Head of caudate nucleus (tissue), 42 donors: ENCODE results near the gene IMMP2L.
A peak's percentile ranks its signal among the peaks of the same experiment; 100 is the strongest.

ENCODE experiments used
- DNase-seq, 42 donors: peaks; one replicate each; pipeline versions ENCODE4 v3.0.0 to v3.0.0-alpha.2; 2020 to 2021; ENCODE audit warnings: mixed read lengths in 7 of 42
- intact Hi-C: fragments of 100-400 bp; cut with DNase I; formaldehyde crosslinking; loops from one replicate; pipeline ENCODE4 v1.15.0; 2022

Gene IMMP2L

DNA sequence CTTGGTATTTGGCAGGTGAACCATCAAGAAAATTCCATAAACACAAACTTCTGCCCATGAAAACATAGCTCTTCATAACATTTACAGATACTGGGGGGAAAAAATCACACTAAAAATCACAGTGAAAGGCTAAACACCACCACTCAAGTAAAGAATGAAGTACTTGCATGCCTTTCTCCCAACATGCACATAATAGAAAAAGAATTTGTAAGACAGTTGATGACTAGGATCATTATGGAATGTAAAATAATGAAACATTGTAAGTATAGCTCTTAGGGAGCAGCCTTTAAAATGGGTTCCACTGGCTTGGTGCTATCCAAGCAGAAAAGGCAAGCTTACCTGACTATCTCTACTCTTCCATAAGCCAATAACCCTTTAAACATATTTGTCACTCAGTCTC, 771.3 kb downstream of the IMMP2L start:
- intact Hi-C loops, result no loop called here
- no peak for DNase-seq

DNA sequence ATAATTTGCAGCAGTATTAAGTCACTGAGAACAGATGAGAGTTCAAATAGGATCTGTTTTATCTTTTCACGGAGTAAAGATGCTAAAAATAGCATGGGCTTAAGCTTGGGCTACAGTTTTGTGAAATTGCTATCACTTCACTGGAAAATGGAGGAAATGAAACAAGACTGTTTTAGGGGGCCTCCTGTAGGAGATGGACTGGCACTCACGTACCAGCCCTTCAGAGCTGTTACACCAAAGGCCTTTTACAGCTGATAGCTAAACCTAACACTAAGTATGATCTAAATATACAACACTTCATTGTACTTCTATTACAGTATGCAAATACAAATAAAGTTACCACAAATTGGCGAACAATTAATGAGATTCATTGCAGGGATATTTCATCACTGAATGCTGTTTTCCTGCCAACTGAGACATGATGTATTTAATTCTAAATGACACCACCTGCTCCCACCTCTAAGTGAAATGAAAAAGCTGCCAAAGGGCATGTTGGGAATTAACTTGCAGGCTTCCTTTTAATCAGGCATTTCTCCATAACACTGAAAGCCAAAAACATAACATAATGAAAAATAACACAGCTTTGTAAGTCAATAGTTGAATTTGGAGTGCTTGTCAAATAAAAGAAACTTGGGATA, 775.8 kb downstream of the IMMP2L start:
- intact Hi-C loops, result no loop called here
- DNase-seq, result no peak

DNA sequence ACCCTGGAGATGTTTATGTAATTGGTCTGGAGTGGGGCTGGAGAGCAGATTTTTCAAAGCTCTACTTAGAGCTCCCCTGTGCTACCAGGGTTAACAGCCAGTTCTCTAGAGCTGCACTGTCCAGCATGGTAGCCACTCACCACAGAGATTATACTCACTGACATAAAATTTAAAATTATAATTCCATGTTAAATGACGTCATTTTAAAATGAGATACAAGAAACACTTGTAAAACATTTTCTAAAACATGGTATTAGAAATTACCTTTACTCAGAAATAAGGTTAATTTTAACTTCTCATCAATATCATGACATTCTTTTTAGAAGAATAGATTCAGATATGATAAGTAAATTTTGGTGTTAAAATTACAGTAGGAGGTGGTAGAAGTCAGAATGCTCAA, 777.5 kb downstream of the IMMP2L start:
- intact Hi-C loops, result no loop called here
- DNase-seq, result no peak

DNA sequence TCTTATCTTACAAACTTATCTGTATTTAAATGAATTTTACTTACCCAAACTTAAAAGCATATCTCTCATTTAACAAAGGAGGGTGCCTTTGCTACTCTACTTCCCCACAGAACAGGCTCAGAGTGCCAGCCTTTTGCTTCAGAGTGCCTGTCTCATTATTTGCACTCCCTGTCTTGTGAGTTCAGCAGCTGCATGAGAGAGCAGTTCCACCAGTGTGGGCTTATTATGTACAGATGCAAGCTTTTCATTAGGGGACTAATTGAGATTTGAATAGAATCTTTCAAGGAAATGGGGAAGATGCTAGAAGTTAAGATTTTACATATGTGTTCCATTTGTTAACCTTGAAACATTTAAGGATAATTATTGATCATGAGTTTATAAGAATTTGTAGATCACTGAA, 781.6 kb downstream of the IMMP2L start:
- no peak for DNase-seq
- intact Hi-C loops, result no loop called here

DNA sequence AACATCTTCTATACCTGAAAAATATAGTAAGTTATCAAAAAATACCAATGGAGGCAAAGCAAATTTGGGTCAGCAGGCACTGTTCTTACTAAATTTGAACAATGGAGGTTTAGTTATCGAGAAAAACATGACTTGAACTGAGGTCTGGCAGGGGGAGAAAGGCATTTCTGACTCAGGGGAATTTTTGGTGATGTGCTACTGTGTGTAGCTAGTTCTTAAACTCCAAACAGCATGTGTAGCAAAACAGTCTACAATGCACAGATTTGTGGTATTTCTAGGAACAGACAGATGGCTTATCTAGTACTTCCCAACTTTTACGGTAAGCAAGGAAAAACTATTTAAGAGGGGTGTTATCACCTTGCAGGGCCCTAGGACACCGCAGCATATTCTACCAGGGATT, 783.0 kb downstream of the IMMP2L start:
- no peak for DNase-seq
- intact Hi-C loops, result no loop called here

DNA sequence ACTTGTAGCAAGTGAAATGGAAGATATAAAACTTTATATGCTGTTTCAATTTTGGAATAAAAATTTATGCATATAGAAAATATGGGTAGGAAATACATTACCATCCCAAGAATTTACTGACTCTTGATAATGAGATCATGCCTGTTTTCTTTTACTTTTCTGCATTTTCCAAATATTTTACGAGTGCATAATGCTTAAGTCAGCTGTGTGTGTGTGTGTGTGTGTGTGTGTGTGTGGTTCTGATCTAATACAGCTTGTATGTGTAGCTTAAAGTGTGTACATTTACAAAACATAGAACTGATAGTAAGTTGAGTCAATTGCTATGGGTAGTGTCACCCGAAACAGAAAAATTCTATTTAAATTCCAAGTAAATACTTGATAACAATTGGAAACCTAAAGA, 787.2 kb downstream of the IMMP2L start:
- intact Hi-C loops, result no loop called here
- DNase-seq, result no peak

DNA sequence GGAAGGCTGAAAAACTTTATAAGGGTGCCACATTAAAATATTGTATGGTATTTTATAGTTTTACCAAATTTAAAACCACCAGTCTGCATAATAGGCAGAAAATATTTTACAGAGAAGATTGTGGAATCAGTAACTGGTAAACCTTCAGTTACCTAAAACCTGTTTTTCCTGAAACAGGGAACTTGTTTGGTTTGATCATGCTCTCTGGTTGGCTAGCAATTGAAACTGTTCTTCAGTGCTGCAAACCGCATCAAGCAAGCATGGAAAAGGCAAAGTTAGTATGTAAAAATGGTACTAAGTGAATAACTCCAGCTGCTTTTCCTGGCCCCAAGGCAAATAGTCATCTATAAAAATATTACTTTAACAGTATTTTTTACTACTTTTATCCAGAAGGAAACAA, 788.2 kb downstream of the IMMP2L start:
- intact Hi-C loops, result no loop called here
- no peak for DNase-seq

DNA sequence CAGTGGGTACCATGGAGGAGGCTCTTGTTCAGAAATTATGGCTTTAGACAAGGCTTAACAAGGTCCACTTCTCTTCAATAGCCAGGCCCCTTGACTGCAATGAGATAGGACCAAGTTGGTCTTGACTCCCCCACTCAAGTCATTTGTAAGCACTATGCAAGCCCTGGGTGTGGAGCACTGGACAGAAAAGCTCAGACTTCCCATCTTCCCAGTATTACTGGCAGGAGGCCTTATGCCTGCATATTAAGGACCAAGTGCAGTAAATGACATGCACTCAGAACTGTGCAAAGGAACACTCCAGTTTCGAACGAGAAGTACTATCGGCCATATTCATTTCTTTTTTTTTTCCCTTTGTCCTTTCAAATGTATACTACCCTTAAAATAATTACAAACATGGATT, 789.7 kb downstream of the IMMP2L start:
- DNase-seq, result no peak
- intact Hi-C loops, result no loop called here

DNA sequence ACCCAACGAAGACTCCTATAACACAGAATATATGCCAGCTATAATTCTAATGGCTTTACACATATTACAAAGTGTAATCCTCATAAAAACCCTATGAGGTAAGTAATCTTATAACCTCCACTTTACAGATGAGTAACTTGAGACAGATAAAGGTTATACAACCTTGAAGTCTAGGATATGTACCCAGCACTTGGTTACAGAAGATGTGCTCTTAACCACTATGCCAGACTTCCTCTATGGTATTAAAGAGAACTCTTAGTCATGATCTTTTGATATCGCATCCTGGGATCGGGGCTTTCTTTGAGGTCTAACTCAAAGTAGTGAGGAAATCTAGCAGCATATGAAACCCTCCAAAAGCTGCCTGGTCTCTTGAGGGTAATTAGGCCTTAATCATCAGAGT, 790.6 kb downstream of the IMMP2L start:
- no peak for DNase-seq
- intact Hi-C loops, result no loop called here

DNA sequence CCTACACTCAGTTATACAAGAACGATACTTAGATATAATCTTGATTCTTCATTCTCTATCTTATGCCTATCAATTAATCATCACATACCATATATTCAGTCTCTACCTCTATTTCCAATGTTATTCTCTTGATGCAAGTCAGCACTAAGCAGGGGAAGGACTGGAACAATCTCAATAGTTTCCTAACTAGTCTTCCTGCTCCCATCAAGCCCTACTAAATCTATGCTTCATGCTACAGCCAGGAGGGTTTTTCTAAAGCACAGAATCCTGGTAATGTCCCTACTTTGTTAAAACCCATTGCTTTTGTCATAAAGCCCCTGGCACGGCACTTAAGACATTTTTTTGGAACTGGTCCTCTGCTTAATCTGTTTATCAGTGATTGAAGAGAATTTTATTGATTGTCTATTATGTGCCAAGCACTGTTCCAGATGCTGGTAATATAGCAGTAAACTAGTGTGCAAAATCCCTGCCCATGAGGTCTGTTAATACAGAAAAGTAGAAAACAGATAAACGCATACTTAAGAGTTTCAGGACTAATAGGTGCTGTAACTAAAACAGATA, 794.7 kb downstream of the IMMP2L start:
- intact Hi-C loops, result no loop called here
- DNase-seq, result no peak

DNA sequence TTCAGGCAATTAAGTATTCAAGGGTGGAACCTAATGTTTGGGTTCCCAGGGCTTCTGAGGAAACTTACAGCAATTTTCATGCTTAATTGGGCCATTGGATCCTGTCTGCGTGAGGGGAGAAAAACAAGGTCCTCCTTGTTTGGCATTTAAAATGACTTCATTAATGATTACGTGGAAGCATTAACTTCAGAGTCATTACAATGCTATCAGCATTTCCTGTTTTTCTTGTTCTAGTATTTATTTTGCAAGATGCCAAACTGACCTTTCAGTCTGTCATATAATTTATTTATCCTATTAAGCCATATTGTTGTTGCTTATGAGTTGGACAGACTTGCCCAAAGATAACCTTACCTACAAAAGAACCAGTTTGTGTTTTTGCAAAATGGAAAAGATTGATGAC, 795.4 kb downstream of the IMMP2L start:
- intact Hi-C loops, result no loop called here
- DNase-seq, result no peak

DNA sequence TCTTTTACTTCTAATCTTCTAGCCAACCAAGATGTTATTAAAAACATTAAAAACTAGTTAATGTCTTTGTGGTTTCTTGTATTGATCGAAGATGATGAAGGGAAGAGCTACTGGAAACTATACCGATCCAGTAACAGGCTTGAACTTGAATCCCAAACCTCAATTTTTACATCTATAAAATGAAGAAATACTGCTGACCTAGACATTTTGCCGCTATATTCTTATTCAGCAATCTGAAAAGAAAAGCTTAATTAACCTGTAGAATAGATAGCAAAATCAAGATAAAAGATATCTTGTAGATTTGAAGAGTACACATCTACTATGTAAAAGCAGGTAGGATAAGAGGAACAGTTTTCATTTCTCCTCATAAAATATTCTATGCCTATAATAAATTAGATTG, 797.4 kb downstream of the IMMP2L start:
- no peak for DNase-seq
- intact Hi-C loops, result no loop called here

DNA sequence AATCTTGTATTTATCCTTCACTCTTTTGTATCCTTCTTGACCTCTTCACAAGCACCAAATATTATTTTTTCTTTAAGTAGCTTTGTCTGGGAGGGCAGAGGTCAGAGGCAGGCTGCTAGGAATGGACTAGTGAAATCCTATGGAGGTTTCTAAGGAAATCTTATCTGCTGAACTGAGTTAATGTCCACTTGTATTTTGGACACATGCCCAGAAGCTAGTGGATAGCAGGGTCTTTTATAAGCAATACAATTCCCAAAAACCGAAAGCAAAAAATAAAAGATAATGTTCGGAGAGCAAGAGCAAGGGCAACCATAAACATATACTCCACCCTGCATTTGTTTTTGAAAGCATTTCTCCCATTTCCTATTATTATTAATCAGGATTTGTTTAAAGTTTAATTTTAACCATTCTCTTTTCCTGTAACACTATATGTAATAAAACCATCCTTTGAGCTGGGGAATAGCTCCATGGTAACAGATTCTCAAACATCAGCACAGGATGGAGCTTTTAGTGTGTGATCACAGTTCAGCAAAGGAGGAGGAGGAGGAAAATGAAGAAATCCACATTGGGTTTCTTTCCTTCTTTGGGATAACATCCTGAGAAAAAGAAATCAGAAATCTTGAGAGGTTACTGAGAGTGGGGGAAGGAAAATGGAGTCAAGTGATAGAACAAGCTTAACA, 799.6 kb downstream of the IMMP2L start:
- peak in 5 of 42 donors; percentile 1 to 39 (median 13) for DNase-seq

DNA sequence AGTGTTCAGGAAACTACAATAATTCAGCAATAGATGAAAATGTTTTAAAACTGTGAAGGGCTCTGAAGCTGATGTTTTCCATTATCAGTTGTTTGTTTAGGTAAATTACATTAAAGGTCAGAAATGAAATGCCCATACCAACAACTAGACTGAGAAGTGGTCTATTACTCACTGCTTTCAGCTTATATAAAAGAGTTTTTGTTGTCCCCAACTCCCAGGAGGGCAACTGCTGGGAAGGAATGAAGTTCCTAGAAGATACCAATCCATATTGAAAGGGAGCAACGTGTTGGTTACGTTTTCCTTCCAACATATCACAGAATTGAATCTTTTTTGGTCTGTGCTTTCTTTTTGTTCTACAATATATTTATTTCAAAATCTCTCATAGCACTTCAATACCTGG, 802.0 kb downstream of the IMMP2L start:
- intact Hi-C loops, result no loop called here

More for the DNA sequence above, 799.6 kb downstream of the IMMP2L start:
- intact Hi-C loops, result no loop called here

DNA sequence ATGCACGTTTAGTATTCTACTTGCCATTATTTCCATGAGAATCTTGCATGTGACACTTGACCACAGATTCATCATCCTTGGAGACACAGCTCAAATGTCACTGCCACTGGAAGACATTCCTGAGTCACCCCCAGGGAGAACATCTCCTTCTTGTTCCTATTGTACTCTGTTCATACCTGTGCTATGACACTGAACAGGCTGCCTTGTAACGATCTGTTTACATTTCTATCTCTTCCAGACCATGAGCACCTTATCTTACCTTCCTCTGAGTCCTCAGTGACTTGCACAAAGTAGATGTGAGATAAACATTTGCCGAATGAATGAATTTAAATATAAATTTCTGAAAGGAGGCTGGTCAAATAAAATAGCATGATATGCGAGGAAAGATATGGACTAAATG, 803.2 kb downstream of the IMMP2L start:
- intact Hi-C loops, result no loop called here
- no peak for DNase-seq

More for the DNA sequence above, 802.0 kb downstream of the IMMP2L start:
- no peak for DNase-seq

DNA sequence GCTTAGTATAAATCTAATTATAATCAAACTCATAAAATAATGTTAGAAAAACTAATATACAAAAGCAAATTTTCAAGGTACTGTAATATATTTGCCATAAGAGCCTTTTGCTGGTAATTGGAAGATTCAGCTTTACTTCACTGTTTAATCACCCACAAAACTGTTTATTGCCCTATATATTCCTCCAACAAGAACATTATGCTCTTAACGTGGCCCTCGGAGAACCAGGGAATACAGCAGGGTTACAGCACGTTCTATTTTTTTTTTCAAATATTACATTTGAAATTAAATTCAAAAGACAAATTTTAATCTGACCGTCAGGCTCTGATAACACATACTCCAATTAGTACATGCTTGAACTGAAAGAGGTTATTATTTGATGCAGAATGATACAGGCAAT, 807.6 kb downstream of the IMMP2L start:
- no peak for DNase-seq
- intact Hi-C loops, result no loop called here

DNA sequence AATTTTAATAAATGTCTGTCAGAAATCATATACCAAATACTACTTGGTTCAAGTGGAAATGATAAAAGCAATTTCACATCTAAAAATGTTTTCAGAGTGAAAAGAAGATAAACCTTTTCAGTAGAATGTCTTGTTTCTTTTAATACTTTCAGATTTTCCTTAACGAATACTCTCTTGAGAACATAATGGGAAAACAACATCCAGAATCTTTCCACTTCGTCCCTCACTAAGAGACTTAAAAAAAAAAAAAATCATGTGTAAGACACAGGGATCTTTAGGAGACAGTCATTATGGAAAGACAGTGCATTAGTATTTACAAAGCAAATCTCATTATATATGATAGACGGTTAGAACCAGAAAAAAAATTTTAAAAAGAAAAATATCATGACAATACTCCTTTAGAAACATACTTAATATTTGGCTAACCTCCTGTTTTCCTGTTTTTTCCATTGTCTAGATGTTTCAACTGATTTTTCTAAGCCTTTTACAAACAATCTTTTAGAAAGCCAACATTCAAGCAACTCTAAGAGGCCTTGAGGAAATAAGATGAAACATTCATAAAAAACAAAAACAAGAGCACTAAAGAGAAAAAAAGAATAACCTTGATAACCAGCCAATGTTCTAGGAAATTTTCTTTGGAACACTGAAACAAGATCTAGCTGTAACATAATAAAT, 811.2 kb downstream of the IMMP2L start:
- intact Hi-C loops, result no loop called here
- no peak for DNase-seq

DNA sequence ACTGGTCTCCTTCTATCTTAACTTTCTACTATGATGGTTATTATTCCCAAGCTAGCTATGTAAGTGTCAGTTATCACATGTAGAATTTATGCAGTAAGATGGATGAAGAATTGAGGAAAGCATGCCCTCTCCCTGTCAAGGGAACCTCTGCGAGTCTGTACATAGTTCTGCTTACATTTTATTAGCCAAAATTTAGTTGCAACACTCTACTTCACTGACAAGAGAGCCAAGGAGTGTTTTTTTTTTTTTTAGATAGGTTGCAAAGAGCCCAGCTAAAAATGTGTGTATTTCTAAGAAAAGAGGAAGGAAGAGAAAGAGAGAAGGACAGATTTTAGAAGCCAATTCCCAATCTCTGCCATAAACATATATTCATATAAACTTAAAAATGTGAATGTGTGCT, 829.1 kb downstream of the IMMP2L start:
- no peak for DNase-seq
- intact Hi-C loops, result no loop called here

DNA sequence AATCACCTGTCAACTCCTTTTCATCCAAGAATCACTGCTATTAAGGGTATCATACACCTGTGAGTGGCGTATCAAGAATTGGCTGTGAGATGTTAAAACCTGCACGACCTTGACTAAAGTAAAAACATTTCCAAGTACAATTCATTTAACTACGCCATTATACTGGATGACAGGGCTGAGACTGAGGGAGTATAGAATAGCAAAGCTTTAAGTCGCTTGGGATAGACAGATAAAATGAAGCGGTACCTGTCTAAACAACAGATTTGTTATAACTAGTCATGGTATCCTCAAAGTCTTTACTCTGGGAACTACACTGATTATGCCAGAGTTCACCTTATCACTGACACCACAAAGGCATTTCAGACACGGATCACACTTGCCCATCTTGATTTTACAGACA, 837.5 kb downstream of the IMMP2L start:
- no peak for DNase-seq
- intact Hi-C loops, result no loop called here

DNA sequence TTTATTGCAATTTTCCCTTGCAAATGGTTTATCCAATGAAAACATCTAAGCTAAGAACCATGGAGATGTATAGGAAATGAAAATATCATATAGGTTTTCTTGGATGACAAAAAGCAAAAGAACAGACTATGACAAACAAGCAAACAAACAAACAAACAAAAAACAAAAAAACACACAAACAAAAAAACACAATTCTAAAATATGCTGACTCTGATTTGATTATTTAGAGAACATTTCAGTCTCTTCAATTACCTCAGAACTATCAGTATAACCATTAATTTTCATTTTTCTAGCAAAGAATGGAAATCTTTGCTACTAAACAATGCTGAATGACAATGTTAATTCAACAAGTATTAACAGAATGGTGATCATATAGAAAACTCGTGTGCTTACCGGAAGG, 840.9 kb downstream of the IMMP2L start:
- no peak for DNase-seq
- intact Hi-C loops, result no loop called here

DNA sequence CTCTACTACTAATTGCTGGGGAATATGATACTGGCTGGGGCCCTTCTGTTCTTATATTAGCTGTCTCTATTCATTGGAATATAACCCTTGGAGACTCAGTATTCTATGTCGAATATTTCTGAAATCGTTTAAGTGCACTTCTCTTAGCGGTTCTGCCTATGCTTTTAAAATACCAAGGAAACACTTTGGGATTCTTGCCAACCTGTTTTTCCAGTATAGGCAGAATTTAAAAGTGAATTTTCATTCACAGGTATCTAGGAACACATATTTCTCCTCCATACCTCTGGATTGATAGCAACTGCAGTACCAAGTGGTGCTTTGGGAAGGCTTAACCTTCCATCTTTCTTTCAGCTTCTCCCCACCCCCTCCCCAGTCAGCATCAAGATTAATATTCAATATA, 841.7 kb downstream of the IMMP2L start:
- intact Hi-C loops, result no loop called here
- DNase-seq, result no peak
